AG09319 (cell line): ENCODE measurements around the gene LNP1.

Source experiments
- DNase-seq: peaks from one replicate; pipeline ENCODE4 v3.0.0-alpha.2; 2010; ENCODE audit warnings: low read depth; ENCODE audit errors: extremely low read depth
- CTCF ChIP-seq: IDR thresholded peaks from 2 replicates; pipeline ENCODE4 v1.5.1; 2011; ENCODE audit warnings: low read depth, mild to moderate bottlenecking, inconsistent platforms, low read length, moderate library complexity

LNP1 gene

GRCh38 chr3:100420885-100421284 lies 19.5 kb downstream of the LNP1 start:
- no peak for DNase-seq

GRCh38 chr3:100423611-100424010 lies 22.3 kb downstream of the LNP1 start:
- TF ChIP-seq CTCF = no peak
- no peak for DNase-seq

More at GRCh38 chr3:100420885-100421284, 19.5 kb downstream of the LNP1 start:
- TF ChIP-seq CTCF = no peak

- TF ChIP-seq CTCF = no peak
- no peak for DNase-seq
Measured at GRCh38 chr3:100424261-100424660, 22.9 kb downstream of the LNP1 start.

GRCh38 chr3:100425316-100425715 lies 24.0 kb downstream of the LNP1 start:
- DNase-seq = no peak
- TF ChIP-seq CTCF = no peak

- no peak for DNase-seq
- TF ChIP-seq CTCF = no peak
Measured at GRCh38 chr3:100426067-100426682, 24.8 kb downstream of the LNP1 start.

GRCh38 chr3:100427699-100428098 lies 26.4 kb downstream of the LNP1 start:
- no peak for TF ChIP-seq CTCF
- DNase-seq = peak; percentile 4

- TF ChIP-seq CTCF = no peak
- no peak for DNase-seq
Measured at GRCh38 chr3:100429187-100429716, 27.9 kb downstream of the LNP1 start.
